HEK293 (cell line): Measurements from ENCODE around the gene TMEM123.

Experiments used
- CTCF ChIA-PET: fragments of 350-600 bp; formaldehyde crosslinking; extraction: SDS; loops from one replicate; lab custom pipeline; 2021; ENCODE audit warnings: antibody characterized with exemption; lab: Yijun Ruan, JAX
- POLR2A ChIA-PET: fragments of 300-600 bp; formaldehyde crosslinking; extraction: SDS; loops from one replicate; lab custom pipeline; 2020; ENCODE audit warnings: antibody characterized with exemption, inconsistent platforms; lab: Yijun Ruan, JAX
- H3K27ac ChIP-seq: fragments of 200-500 bp; sonication (Bioruptor generic); 2 replicates; pipeline ENCODE4 v1.5.1; 2014; ENCODE audit warnings: low read depth, low read length, control low read depth, inconsistent platforms; ENCODE audit errors: extremely low read depth
- H3K36me3 ChIP-seq, 2 experiments: fragments of 200-500 bp in 1 of 2; sonication (Bioruptor generic) in 1 of 2; 1 replicate in 1 of 2; 2 replicates in 1 of 2; pipeline ENCODE4 v1.5.1; 2014 to 2017; ENCODE audit warnings: inconsistent platforms in 2 of 2, low read length in 2 of 2; ENCODE audit not compliant: control insufficient read depth in 2 of 2, insufficient read depth in 1 of 2
- H3K4me1 ChIP-seq: fragments of 200-500 bp; sonication (Bioruptor generic); 2 replicates; pipeline ENCODE4 v1.5.1; 2014; ENCODE audit warnings: mild to moderate bottlenecking, low read length, inconsistent platforms; ENCODE audit not compliant: control insufficient read depth, insufficient read depth
- H3K4me3 ChIP-seq: 2 replicates; pipeline ENCODE4 v1.5.1; 2011; ENCODE audit warnings: low read depth, mild to moderate bottlenecking, control low read depth, low read length, moderate library complexity
- H3K9me3 ChIP-seq: fragments of 200-500 bp; sonication (Bioruptor generic); 2 replicates; pipeline ENCODE4 v1.5.1; 2014; ENCODE audit warnings: low read depth, low read length, inconsistent platforms; ENCODE audit not compliant: control insufficient read depth, insufficient read depth
- GLIS2 ChIP-seq: fragments of 450-650 bp; formaldehyde crosslinking; IDR thresholded peaks from 2 replicates; pipeline ENCODE4 v1.5.1; 2016; ENCODE audit warnings: missing biosample characterization, missing genetic modification characterization
- MZF1 ChIP-seq: fragments of 450-650 bp; formaldehyde crosslinking; IDR thresholded peaks from 2 replicates; pipeline ENCODE4 v1.5.1; 2017; ENCODE audit warnings: missing biosample characterization, missing genetic modification characterization, borderline replicate concordance
- PATZ1 ChIP-seq: fragments of 450-650 bp; formaldehyde crosslinking; IDR thresholded peaks from 2 replicates; pipeline ENCODE4 v1.5.1; 2016; ENCODE audit warnings: missing biosample characterization, missing genetic modification characterization
- PRDM10 ChIP-seq: fragments of 450-650 bp; formaldehyde crosslinking; IDR thresholded peaks from 2 replicates; pipeline ENCODE4 v1.5.1; 2016; ENCODE audit warnings: missing biosample characterization, missing genetic modification characterization
- TRIM28 ChIP-seq: IDR thresholded peaks from 2 replicates; pipeline ENCODE4 v1.6.1; 2011; ENCODE audit warnings: low read length, control low read depth, borderline replicate concordance
- ZBTB20 ChIP-seq: fragments of 450-650 bp; formaldehyde crosslinking; IDR thresholded peaks from 2 replicates; pipeline ENCODE4 v1.5.1; 2016; ENCODE audit warnings: missing biosample characterization, missing genetic modification characterization
- ZBTB49 ChIP-seq: fragments of 450-650 bp; formaldehyde crosslinking; IDR thresholded peaks from 2 replicates; pipeline ENCODE4 v1.5.1; 2016; ENCODE audit warnings: missing biosample characterization, missing genetic modification characterization, low read depth
- ZBTB8A ChIP-seq: fragments of 450-650 bp; formaldehyde crosslinking; IDR thresholded peaks from 2 replicates; pipeline ENCODE4 v1.5.1; 2016; ENCODE audit warnings: missing biosample characterization, missing genetic modification characterization
- ZFHX2 ChIP-seq: fragments of 450-650 bp; formaldehyde crosslinking; conservative IDR thresholded peaks from 2 replicates; pipeline ENCODE4 v1.5.1; 2016; ENCODE audit warnings: missing biosample characterization, missing genetic modification characterization
- ZNF202 ChIP-seq: fragments of 450-650 bp; formaldehyde crosslinking; IDR thresholded peaks from 2 replicates; pipeline ENCODE4 v1.5.1; 2016; ENCODE audit warnings: missing biosample characterization, missing genetic modification characterization, borderline replicate concordance
- ZNF473 ChIP-seq: fragments of 450-650 bp; formaldehyde crosslinking; IDR thresholded peaks from 2 replicates; pipeline ENCODE4 v1.5.1; 2017; ENCODE audit warnings: missing biosample characterization, missing genetic modification characterization
- ZNF529 ChIP-seq: fragments of 450-650 bp; formaldehyde crosslinking; IDR thresholded peaks from 2 replicates; pipeline ENCODE4 v1.5.1; 2017; ENCODE audit warnings: missing genetic modification characterization, missing biosample characterization; ENCODE audit not compliant: insufficient replicate concordance
- ZNF571 ChIP-seq: fragments of 450-650 bp; formaldehyde crosslinking; IDR thresholded peaks from 2 replicates; pipeline ENCODE4 v1.5.0; 2017; ENCODE audit warnings: missing biosample characterization, missing genetic modification characterization
- ZNF585B ChIP-seq: fragments of 450-650 bp; formaldehyde crosslinking; IDR thresholded peaks from 2 replicates; pipeline ENCODE4 v1.5.1; 2016; ENCODE audit warnings: missing biosample characterization, missing genetic modification characterization
- ZNF600 ChIP-seq: fragments of 450-650 bp; formaldehyde crosslinking; IDR thresholded peaks from 2 replicates; pipeline ENCODE4 v1.5.1; 2016; ENCODE audit warnings: missing biosample characterization, missing genetic modification characterization
- ZNF654 ChIP-seq: fragments of 450-650 bp; formaldehyde crosslinking; IDR thresholded peaks from 2 replicates; pipeline ENCODE4 v1.5.1; 2016; ENCODE audit warnings: low read depth, missing biosample characterization, missing genetic modification characterization
- ZSCAN5A ChIP-seq: fragments of 450-650 bp; formaldehyde crosslinking; IDR thresholded peaks from 2 replicates; pipeline ENCODE4 v1.5.1; 2016; ENCODE audit warnings: missing biosample characterization, missing genetic modification characterization
- ZXDB ChIP-seq: fragments of 450-650 bp; formaldehyde crosslinking; IDR thresholded peaks from 2 replicates; pipeline ENCODE4 v1.5.1; 2016; ENCODE audit warnings: missing biosample characterization, missing genetic modification characterization
- TF ChIP-seq, protein P1 (sequence below): fragments of 450-650 bp; formaldehyde crosslinking; IDR thresholded peaks from 2 replicates; pipeline ENCODE4 v1.5.1; 2017; ENCODE audit warnings: missing biosample characterization, missing genetic modification characterization
- TF ChIP-seq, protein P2 (sequence below): fragments of 450-650 bp; formaldehyde crosslinking; IDR thresholded peaks from 2 replicates; pipeline ENCODE4 v1.5.1; 2017; ENCODE audit warnings: missing biosample characterization, missing genetic modification characterization

The TMEM123 gene

GRCh38 chr11:102347462-102348370, 104.8 kb downstream of the TMEM123 start:
- ChIA-PET POLR2A (interaction anchor here (1.0 kb wide), 1 partner anchor 19 kb away, joined by 4 read pairs; no protein-coding TSS in a partner anchor), CTCF (interaction anchor here (1.5 kb wide), 1 partner anchor 148 kb away, joined by 3 read pairs; no protein-coding TSS in a partner anchor)
- Histone ChIP-seq H3K4me1 (no peaks in the 10 kb centered on the region), H3K9me3 (no peaks in the 10 kb centered on the region), H3K36me3 (peaks cover 0 to 23% of the 10 kb centered on the region in 2 experiments; a peak in 2 of 3 replicates), H3K27ac (peak overlapping the region; percentile 82), H3K4me3 (peak overlapping the region; percentile 88)
- TF ChIP-seq ZXDB (tag by site-specific recombination) (no peak), ZNF654 (no peak), ZFHX2 (tag by site-specific recombination) (no peak), ZNF529 (tag by site-specific recombination) (no peak), ZNF202 (tag by site-specific recombination) (no peak), ZNF473 (tag by site-specific recombination) (no peak), ZBTB49 (tag by site-specific recombination) (no peak), ZSCAN5A (tag by site-specific recombination) (no peak), MZF1 (tag by site-specific recombination) (no peak), GLIS2 (tag by site-specific recombination) (no peak), ZNF600 (peak; percentile 44; the same call in 1 of the 2 replicates), TRIM28 (peak; percentile 71), ZBTB20 (tag by site-specific recombination) (peak; percentile 11; the same call in 1 of the 2 replicates)
- TF ChIP-seq, protein P1, sequence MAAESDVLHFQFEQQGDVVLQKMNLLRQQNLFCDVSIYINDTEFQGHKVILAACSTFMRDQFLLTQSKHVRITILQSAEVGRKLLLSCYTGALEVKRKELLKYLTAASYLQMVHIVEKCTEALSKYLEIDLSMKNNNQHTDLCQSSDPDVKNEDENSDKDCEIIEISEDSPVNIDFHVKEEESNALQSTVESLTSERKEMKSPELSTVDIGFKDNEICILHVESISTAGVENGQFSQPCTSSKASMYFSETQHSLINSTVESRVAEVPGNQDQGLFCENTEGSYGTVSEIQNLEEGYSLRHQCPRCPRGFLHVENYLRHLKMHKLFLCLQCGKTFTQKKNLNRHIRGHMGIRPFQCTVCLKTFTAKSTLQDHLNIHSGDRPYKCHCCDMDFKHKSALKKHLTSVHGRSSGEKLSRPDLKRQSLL (tag by site-specific recombination): no peak
- TF ChIP-seq, protein P2, sequence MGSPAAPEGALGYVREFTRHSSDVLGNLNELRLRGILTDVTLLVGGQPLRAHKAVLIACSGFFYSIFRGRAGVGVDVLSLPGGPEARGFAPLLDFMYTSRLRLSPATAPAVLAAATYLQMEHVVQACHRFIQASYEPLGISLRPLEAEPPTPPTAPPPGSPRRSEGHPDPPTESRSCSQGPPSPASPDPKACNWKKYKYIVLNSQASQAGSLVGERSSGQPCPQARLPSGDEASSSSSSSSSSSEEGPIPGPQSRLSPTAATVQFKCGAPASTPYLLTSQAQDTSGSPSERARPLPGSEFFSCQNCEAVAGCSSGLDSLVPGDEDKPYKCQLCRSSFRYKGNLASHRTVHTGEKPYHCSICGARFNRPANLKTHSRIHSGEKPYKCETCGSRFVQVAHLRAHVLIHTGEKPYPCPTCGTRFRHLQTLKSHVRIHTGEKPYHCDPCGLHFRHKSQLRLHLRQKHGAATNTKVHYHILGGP: no peak

DNA sequence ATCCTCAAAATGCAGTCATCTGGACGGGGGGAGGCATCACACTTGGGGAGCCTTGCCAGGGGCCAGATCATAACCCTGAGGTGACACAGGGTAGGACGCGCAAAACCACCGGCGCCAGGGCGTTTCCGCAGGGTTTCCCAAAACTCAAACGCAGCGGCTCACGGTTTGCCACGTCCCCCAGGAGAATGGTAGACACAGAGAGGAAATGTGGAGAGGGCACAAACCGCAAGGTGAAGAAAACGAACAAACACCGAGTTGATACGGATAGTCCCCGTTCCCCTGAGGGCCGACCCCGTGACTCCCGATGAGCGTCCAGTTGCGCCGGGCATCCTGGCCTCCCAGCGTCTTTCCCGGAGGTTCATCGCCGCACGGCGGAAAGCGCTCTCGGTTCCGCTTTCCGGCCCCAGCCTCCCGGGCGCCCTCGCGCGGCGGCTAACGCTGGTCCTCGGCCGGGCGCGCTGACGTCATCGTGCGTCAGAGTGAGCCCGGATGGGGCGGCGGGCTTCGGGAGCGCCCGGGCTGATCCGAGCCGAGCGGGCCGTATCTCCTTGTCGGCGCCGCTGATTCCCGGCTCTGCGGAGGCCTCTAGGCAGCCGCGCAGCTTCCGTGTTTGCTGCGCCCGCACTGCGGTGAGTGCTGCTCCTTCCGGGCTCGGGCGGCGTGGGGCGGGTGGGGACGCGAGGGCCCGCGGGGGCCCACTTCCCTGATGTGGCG, 105.7 kb downstream of the TMEM123 start, which contains the start of gene BIRC2:
BIRC2 (plus strand) TSS at position 467 of the 714 bp plus-strand sequence. CDS start 2,641 bp downstream, outside the sequence.
- ChIA-PET POLR2A (interaction anchor here (0.6 to 1.0 kb wide), 2 partner anchors 20 to 414 kb away, joined by 3 to 4 read pairs; no protein-coding TSS in a partner anchor), CTCF (interaction anchor here (0.7 kb wide), 1 partner anchor 204 kb away, joined by 5 read pairs; no protein-coding TSS in a partner anchor)
- Histone ChIP-seq H3K36me3 (peaks cover 0 to 23% of the 10 kb centered on the region in 2 experiments; a peak in 2 of 3 replicates), H3K4me1 (no peaks in the 10 kb centered on the region), H3K27ac (peak within 1 kb of the TSS; percentile 82), H3K9me3 (no peaks in the 10 kb centered on the region), H3K4me3 (peak within 1 kb of the TSS; percentile 88)
- TF ChIP-seq ZNF585B (tag by site-specific recombination) (no peak), PATZ1 (tag by site-specific recombination) (peak; percentile 50), ZBTB8A (peak; percentile 100), PRDM10 (tag by site-specific recombination) (peak; percentile 73), ZNF571 (tag by site-specific recombination) (no peak)
